ENCODE measurements around the gene GSTA2.
"Not testable (repeated sequence)": the region's sequence is repeated elsewhere in the genome, so short reads cannot be mapped to it uniquely, and the experiment has no call there.

The GSTA2 gene

GRCh38 chr6:52724406-52725121 is 38.7 kb downstream of the GSTA2 start:
- peak; percentile 56 for DNase-seq

- no peak for DNase-seq
These were observed 39.3 kb downstream of the GSTA2 start for GRCh38 chr6:52724042-52724405.

GRCh38 chr6:52720321-52720720 is 43.0 kb downstream of the GSTA2 start:
- no peak for DNase-seq

GRCh38 chr6:52718550-52718949 is 44.7 kb downstream of the GSTA2 start:
- DNase-seq, result no peak

GRCh38 chr6:52714761-52715160 is 48.5 kb downstream of the GSTA2 start:
- not testable (repeated sequence) for DNase-seq

GRCh38 chr6:52712136-52712535 is 51.1 kb downstream of the GSTA2 start:
- no peak for DNase-seq

- DNase-seq, result no peak
These were observed 55.2 kb downstream of the GSTA2 start for GRCh38 chr6:52707963-52708680.

- no peak for DNase-seq
These were observed 57.3 kb downstream of the GSTA2 start for GRCh38 chr6:52706001-52706400.

GRCh38 chr6:52704781-52705502 is 58.3 kb downstream of the GSTA2 start:
- DNase-seq, result not testable (repeated sequence)

GRCh38 chr6:52704060-52704459 is 59.2 kb downstream of the GSTA2 start:
- no peak for DNase-seq

Data from activated naive CD4-positive, alpha-beta T cell treated with Interleukin-2 at 50 U/mL for 16 hours (primary cell).